ENCODE results near the gene MRPS7.

The MRPS7 gene

DNA sequence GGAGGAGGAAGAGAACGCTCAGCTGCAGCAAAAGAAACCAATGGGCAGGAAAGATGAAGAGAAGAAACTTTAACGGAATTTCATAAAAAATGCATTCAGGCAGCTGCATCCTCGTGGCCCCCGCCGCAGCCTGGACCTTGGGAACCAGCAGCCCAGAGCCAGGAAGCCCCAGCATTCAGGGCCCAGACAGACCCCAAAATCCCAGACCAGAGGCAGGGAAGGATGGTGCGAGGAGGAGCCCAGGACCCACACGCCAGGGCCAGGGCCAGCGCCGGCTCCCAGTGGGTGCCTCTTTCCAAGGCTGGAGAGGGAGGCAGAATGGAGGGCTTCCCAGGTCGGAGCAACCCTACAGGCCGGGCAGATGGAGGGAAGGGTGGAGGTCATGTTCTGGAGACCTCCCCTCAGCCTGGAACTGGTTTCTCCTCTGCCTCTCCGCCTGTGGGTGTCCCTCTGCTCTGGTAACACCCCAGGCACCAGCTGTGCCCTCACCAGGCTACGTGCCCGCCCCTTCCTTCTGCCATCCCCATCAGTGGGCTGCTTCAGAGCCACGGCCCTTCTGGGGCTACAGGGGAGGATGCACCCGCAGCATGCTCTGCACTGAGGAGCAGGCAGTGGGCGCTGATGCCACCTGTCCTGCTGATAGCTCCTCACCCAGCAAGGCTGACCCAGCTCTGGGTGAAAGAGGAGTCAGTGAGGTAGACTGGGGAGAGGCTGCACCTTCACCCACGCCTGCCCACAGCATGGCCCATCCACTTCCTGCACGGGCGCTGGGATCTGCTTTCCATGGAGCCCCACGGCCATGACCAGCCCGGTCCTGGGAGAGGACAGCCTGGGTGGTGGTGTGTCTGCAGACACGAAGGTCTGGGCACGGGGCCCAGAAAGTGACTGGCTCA, 10.5 kb downstream of the MRPS7 start:
- H3K9ac ChIP-seq (ENCODE audit: low read depth, low read length, poor library complexity): peak overlapping the region; percentile 82
- H3K4me3 ChIP-seq (ENCODE audit: low read length in 2 of 2): peak overlapping the region; percentile 95
- peaks cover 12 to 28% of the 10 kb centered on the region in 2 donors for H3K36me3 ChIP-seq (replicated peaks in 1 of 2; ENCODE audit: control insufficient read depth in 2 of 2, insufficient read depth in 2 of 2, low read length in 2 of 2)
- peak overlapping the region; percentile 99 for H2AFZ ChIP-seq (ENCODE audit: low read length)
- peak overlapping the region; percentile 8 for H3K18ac ChIP-seq (ENCODE audit: low read length)
- no peak overlapping the region for H4K91ac ChIP-seq (ENCODE audit: low read depth, low read length, poor library complexity)
- DNase-seq (ENCODE audit: low spot score): no peak
- H3K14ac ChIP-seq (ENCODE audit: low read length): no peak overlapping the region
- H2BK5ac ChIP-seq (ENCODE audit: low read length): no peak overlapping the region
- WGBS, 2 donors (ENCODE audit: extremely low coverage in 2 of 2, insufficient read length in 2 of 2, insufficient replicate concordance in 1 of 2): no CpG with 5 or more reads among the region's 24 CpGs
- no peak overlapping the region for H2BK120ac ChIP-seq (ENCODE audit: low read depth, low read length)
- no peaks in the 10 kb centered on the region for H3K9me3 ChIP-seq (replicated peaks in 1 of 2; ENCODE audit: control insufficient read depth in 2 of 2, insufficient read depth in 1 of 2, low read depth in 1 of 2, low read length in 2 of 2)
- peak overlapping the region; percentile 95 for H3K4me2 ChIP-seq (ENCODE audit: insufficient read depth, low read length, poor library complexity, severe bottlenecking)
- H2BK15ac ChIP-seq (ENCODE audit: low read length): no peak overlapping the region
- peak overlapping the region; percentile 90 for H2AK5ac ChIP-seq (ENCODE audit: low read depth, low read length)
- no peak overlapping the region for H4K8ac ChIP-seq (ENCODE audit: low read depth, low read length)
- H3K4me1 ChIP-seq (ENCODE audit: control insufficient read depth in 2 of 2, insufficient read depth in 1 of 2, low read depth in 1 of 2, low read length in 2 of 2): peaks cover 3 to 4% of the 10 kb centered on the region in 2 donors
- no peaks in the 10 kb centered on the region for H3K27me3 ChIP-seq (ENCODE audit: control insufficient read depth in 3 of 3, insufficient read depth in 3 of 3, low read depth in 1 of 3, low read length in 3 of 3)
- H3K4ac ChIP-seq (ENCODE audit: low read length): no peak overlapping the region
- no peak overlapping the region for H3K27ac ChIP-seq (replicated peaks; ENCODE audit: low read length)
- no peak overlapping the region for H2BK12ac ChIP-seq (ENCODE audit: low read length)
- H3K79me1 ChIP-seq (ENCODE audit: low read depth, low read length): peaks cover 4% of the 10 kb centered on the region
- peak overlapping the region; percentile 60 for H3K23ac ChIP-seq (ENCODE audit: low read depth, low read length, poor library complexity)

DNA sequence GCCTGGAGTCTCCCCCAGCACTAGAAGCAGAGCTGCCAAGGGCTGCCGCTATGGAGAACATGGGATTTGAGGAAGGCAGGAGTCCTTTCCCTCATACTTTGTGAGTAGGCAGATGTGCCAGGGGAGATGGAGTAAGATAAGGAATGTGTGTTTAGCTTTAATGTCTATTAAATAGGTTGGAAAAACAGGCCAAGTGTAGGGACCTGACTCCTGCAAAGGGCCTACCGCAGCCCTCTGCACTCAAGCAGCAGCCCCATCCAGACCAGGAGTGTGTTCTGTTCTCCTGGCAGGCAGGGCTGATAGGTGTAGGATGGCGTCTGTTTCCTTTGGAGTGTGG, 11.1 kb downstream of the MRPS7 start:
- no peak overlapping the region for H3K27ac ChIP-seq (replicated peaks; ENCODE audit: low read length)
- no peak overlapping the region for H4K91ac ChIP-seq (ENCODE audit: low read depth, low read length, poor library complexity)
- H3K9me3 ChIP-seq (replicated peaks in 1 of 2; ENCODE audit: control insufficient read depth in 2 of 2, insufficient read depth in 1 of 2, low read depth in 1 of 2, low read length in 2 of 2): no peaks in the 10 kb centered on the region
- no peak overlapping the region for H3K4ac ChIP-seq (ENCODE audit: low read length)
- no peak overlapping the region for H2AK5ac ChIP-seq (ENCODE audit: low read depth, low read length)
- no peak overlapping the region for H2BK5ac ChIP-seq (ENCODE audit: low read length)
- H3K23ac ChIP-seq (ENCODE audit: low read depth, low read length, poor library complexity): no peak overlapping the region
- H3K36me3 ChIP-seq (replicated peaks in 1 of 2; ENCODE audit: control insufficient read depth in 2 of 2, insufficient read depth in 2 of 2, low read length in 2 of 2): peaks cover 12 to 23% of the 10 kb centered on the region in 2 donors
- no peak for DNase-seq (ENCODE audit: low spot score)
- H3K79me1 ChIP-seq (ENCODE audit: low read depth, low read length): peaks cover 4% of the 10 kb centered on the region
- H2BK15ac ChIP-seq (ENCODE audit: low read length): no peak overlapping the region
- WGBS, 2 donors (ENCODE audit: extremely low coverage in 2 of 2, insufficient read length in 2 of 2, insufficient replicate concordance in 1 of 2): no CpG with 5 or more reads among the region's 3 CpGs
- H3K4me3 ChIP-seq (ENCODE audit: low read length in 2 of 2): peak overlapping the region in 1 of 2 donors; percentile 95
- H2BK120ac ChIP-seq (ENCODE audit: low read depth, low read length): no peak overlapping the region
- no peak overlapping the region for H2AFZ ChIP-seq (ENCODE audit: low read length)
- H3K4me2 ChIP-seq (ENCODE audit: insufficient read depth, low read length, poor library complexity, severe bottlenecking): no peak overlapping the region
- H3K27me3 ChIP-seq (ENCODE audit: control insufficient read depth in 3 of 3, insufficient read depth in 3 of 3, low read depth in 1 of 3, low read length in 3 of 3): no peaks in the 10 kb centered on the region
- H3K9ac ChIP-seq (ENCODE audit: low read depth, low read length, poor library complexity): peak overlapping the region; percentile 45
- no peak overlapping the region for H3K18ac ChIP-seq (ENCODE audit: low read length)
- H3K4me1 ChIP-seq (ENCODE audit: control insufficient read depth in 2 of 2, insufficient read depth in 1 of 2, low read depth in 1 of 2, low read length in 2 of 2): peaks cover 3 to 4% of the 10 kb centered on the region in 2 donors
- H3K14ac ChIP-seq (ENCODE audit: low read length): no peak overlapping the region
- H4K8ac ChIP-seq (ENCODE audit: low read depth, low read length): no peak overlapping the region
- H2BK12ac ChIP-seq (ENCODE audit: low read length): no peak overlapping the region

- H3K4me3 ChIP-seq (ENCODE audit: low read length in 2 of 2): no peak overlapping the region
- H3K36me3 ChIP-seq (replicated peaks in 1 of 2; ENCODE audit: control insufficient read depth in 2 of 2, insufficient read depth in 2 of 2, low read length in 2 of 2): peaks cover 14 to 23% of the 10 kb centered on the region in 2 donors
- no peak overlapping the region for H4K8ac ChIP-seq (ENCODE audit: low read depth, low read length)
- no peak overlapping the region for H3K14ac ChIP-seq (ENCODE audit: low read length)
- no peak overlapping the region for H3K4me2 ChIP-seq (ENCODE audit: insufficient read depth, low read length, poor library complexity, severe bottlenecking)
- no peak overlapping the region for H3K18ac ChIP-seq (ENCODE audit: low read length)
- no peak overlapping the region for H3K27ac ChIP-seq (replicated peaks; ENCODE audit: low read length)
- no peak overlapping the region for H2AFZ ChIP-seq (ENCODE audit: low read length)
- H3K9ac ChIP-seq (ENCODE audit: low read depth, low read length, poor library complexity): peak overlapping the region; percentile 44
- H3K23ac ChIP-seq (ENCODE audit: low read depth, low read length, poor library complexity): no peak overlapping the region
- peak overlapping the region; percentile 53 for H2BK5ac ChIP-seq (ENCODE audit: low read length)
- no peak overlapping the region for H4K91ac ChIP-seq (ENCODE audit: low read depth, low read length, poor library complexity)
- no peak overlapping the region for H3K4ac ChIP-seq (ENCODE audit: low read length)
- H3K27me3 ChIP-seq (ENCODE audit: control insufficient read depth in 3 of 3, insufficient read depth in 3 of 3, low read depth in 1 of 3, low read length in 3 of 3): no peaks in the 10 kb centered on the region
- H3K4me1 ChIP-seq (ENCODE audit: control insufficient read depth in 2 of 2, insufficient read depth in 1 of 2, low read depth in 1 of 2, low read length in 2 of 2): peaks cover 3 to 4% of the 10 kb centered on the region in 2 donors
- peaks cover 2% of the 10 kb centered on the region for H3K79me1 ChIP-seq (ENCODE audit: low read depth, low read length)
- no peak overlapping the region for H2AK5ac ChIP-seq (ENCODE audit: low read depth, low read length)
- no peak overlapping the region for H2BK120ac ChIP-seq (ENCODE audit: low read depth, low read length)
- DNase-seq (ENCODE audit: low spot score): no peak
- H2BK12ac ChIP-seq (ENCODE audit: low read length): no peak overlapping the region
- no CpG with 5 or more reads among the region's 7 CpGs for WGBS, 2 donors (ENCODE audit: extremely low coverage in 2 of 2, insufficient read length in 2 of 2, insufficient replicate concordance in 1 of 2)
- no peaks in the 10 kb centered on the region for H3K9me3 ChIP-seq (replicated peaks in 1 of 2; ENCODE audit: control insufficient read depth in 2 of 2, insufficient read depth in 1 of 2, low read depth in 1 of 2, low read length in 2 of 2)
- no peak overlapping the region for H2BK15ac ChIP-seq (ENCODE audit: low read length)
These were observed 12.5 kb downstream of the MRPS7 start for GRCh38 chr17:75273977-75274708.

GRCh38 chr17:75277664-75278071, 16.0 kb downstream of the MRPS7 start:
- no peak overlapping the region for H3K14ac ChIP-seq (ENCODE audit: low read length)
- no peak overlapping the region for H2AFZ ChIP-seq (ENCODE audit: low read length)
- H2BK12ac ChIP-seq (ENCODE audit: low read length): no peak overlapping the region
- peaks cover 2% of the 10 kb centered on the region for H3K79me1 ChIP-seq (ENCODE audit: low read depth, low read length)
- no peak overlapping the region for H2BK5ac ChIP-seq (ENCODE audit: low read length)
- H3K4me3 ChIP-seq (ENCODE audit: low read length in 2 of 2): no peak overlapping the region
- no peaks in the 10 kb centered on the region for H3K9me3 ChIP-seq (replicated peaks in 1 of 2; ENCODE audit: control insufficient read depth in 2 of 2, insufficient read depth in 1 of 2, low read depth in 1 of 2, low read length in 2 of 2)
- H3K18ac ChIP-seq (ENCODE audit: low read length): no peak overlapping the region
- H3K4me1 ChIP-seq (ENCODE audit: control insufficient read depth in 2 of 2, insufficient read depth in 1 of 2, low read depth in 1 of 2, low read length in 2 of 2): no peaks in the 10 kb centered on the region
- no peak overlapping the region for H2BK120ac ChIP-seq (ENCODE audit: low read depth, low read length)
- H2AK5ac ChIP-seq (ENCODE audit: low read depth, low read length): no peak overlapping the region
- no peak overlapping the region for H3K4ac ChIP-seq (ENCODE audit: low read length)
- H4K8ac ChIP-seq (ENCODE audit: low read depth, low read length): no peak overlapping the region
- peaks cover 10 to 17% of the 10 kb centered on the region in 2 donors for H3K36me3 ChIP-seq (replicated peaks in 1 of 2; ENCODE audit: control insufficient read depth in 2 of 2, insufficient read depth in 2 of 2, low read length in 2 of 2)
- no peak overlapping the region for H2BK15ac ChIP-seq (ENCODE audit: low read length)
- H3K27me3 ChIP-seq (ENCODE audit: control insufficient read depth in 3 of 3, insufficient read depth in 3 of 3, low read depth in 1 of 3, low read length in 3 of 3): no peaks in the 10 kb centered on the region
- H3K23ac ChIP-seq (ENCODE audit: low read depth, low read length, poor library complexity): no peak overlapping the region
- DNase-seq (ENCODE audit: low spot score): no peak
- WGBS, 2 donors (ENCODE audit: extremely low coverage in 2 of 2, insufficient read length in 2 of 2, insufficient replicate concordance in 1 of 2): no CpG with 5 or more reads among the region's 6 CpGs
- no peak overlapping the region for H3K4me2 ChIP-seq (ENCODE audit: insufficient read depth, low read length, poor library complexity, severe bottlenecking)
- H3K27ac ChIP-seq (replicated peaks; ENCODE audit: low read length): no peak overlapping the region
- H4K91ac ChIP-seq (ENCODE audit: low read depth, low read length, poor library complexity): no peak overlapping the region
- no peak overlapping the region for H3K9ac ChIP-seq (ENCODE audit: low read depth, low read length, poor library complexity)
